Measurements from ENCODE around the gene NEBL.

Gene NEBL

GRCh38 chr10:20882091-20882490 lies 15.0 kb downstream of the NEBL start:
- DNase-seq (ENCODE audit: low read depth) = no peak
- no peak for TF ChIP-seq CTCF (conservative IDR thresholded peaks at IDR 0.05; ENCODE audit: low read depth, low read length)
- no peak overlapping the region for H3K4me3 ChIP-seq (ENCODE audit: low read depth, low read length)

- TF ChIP-seq CTCF (conservative IDR thresholded peaks at IDR 0.05; ENCODE audit: low read depth, low read length) = no peak
- H3K4me3 ChIP-seq (ENCODE audit: low read depth, low read length) = no peak overlapping the region
- DNase-seq (ENCODE audit: low read depth) = peak; percentile 48
Observed at GRCh38 chr10:20879136-20879535, 18.0 kb downstream of the NEBL start.

GRCh38 chr10:20877986-20878983 lies 18.8 kb downstream of the NEBL start:
- TF ChIP-seq CTCF (conservative IDR thresholded peaks at IDR 0.05; ENCODE audit: low read depth, low read length) = no peak
- DNase-seq (ENCODE audit: low read depth) = peak; percentile 67
- H3K4me3 ChIP-seq (ENCODE audit: low read depth, low read length) = no peak overlapping the region

- no peak for DNase-seq (ENCODE audit: low read depth)
- TF ChIP-seq CTCF (conservative IDR thresholded peaks at IDR 0.05; ENCODE audit: low read depth, low read length) = no peak
- no peak overlapping the region for H3K4me3 ChIP-seq (ENCODE audit: low read depth, low read length)
Observed at GRCh38 chr10:20877554-20877953, 19.6 kb downstream of the NEBL start.

GRCh38 chr10:20874261-20874660 lies 22.9 kb downstream of the NEBL start:
- TF ChIP-seq CTCF (conservative IDR thresholded peaks at IDR 0.05; ENCODE audit: low read depth, low read length) = no peak
- DNase-seq (ENCODE audit: low read depth) = no peak
- H3K4me3 ChIP-seq (ENCODE audit: low read depth, low read length) = no peak overlapping the region

- no peak for TF ChIP-seq CTCF (conservative IDR thresholded peaks at IDR 0.05; ENCODE audit: low read depth, low read length)
- H3K4me3 ChIP-seq (ENCODE audit: low read depth, low read length) = no peak overlapping the region
- no peak for DNase-seq (ENCODE audit: low read depth)
Observed at GRCh38 chr10:20871970-20872369, 25.1 kb downstream of the NEBL start.

GRCh38 chr10:20870834-20871233 lies 26.3 kb downstream of the NEBL start:
- DNase-seq (ENCODE audit: low read depth) = no peak
- no peak for TF ChIP-seq CTCF (conservative IDR thresholded peaks at IDR 0.05; ENCODE audit: low read depth, low read length)
- no peak overlapping the region for H3K4me3 ChIP-seq (ENCODE audit: low read depth, low read length)
